Hematopoietic multipotent progenitor cell treated with erythropoietin and hydrocortisone succinate and interleukin-3 and kit ligand, for 8 days (in vitro differentiated cells): Measurements from ENCODE around the gene C1orf115.
A peak's percentile ranks its signal among the peaks of the same experiment; 100 is the strongest.
"Not testable (repeated sequence)": the region's sequence is repeated elsewhere in the genome, so short reads cannot be mapped to it uniquely, and the experiment has no call there.

Experiments
- DNase-seq: peaks from one replicate; pipeline ENCODE4 v3.0.0-alpha.2; 2015

Gene C1orf115

DNA sequence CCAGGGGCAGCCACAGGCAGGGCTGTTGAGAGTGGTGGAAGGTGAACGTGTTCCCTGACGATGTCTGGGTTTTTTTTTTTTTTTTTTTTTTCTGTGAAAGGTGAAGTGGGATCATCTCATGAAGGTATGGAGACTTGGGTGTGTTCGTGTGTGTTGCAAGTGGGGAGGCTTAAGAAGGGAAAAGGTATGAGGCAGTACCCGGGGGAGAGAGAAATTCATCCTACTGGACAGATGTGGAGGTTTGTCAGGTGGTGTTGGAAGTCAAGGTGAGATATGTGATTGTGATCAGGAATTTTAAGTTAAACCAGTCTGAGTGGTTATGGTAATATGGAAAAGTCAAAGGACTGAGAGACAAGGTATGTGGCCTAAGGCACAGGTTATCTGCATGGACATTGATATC is 5.3 kb downstream of the C1orf115 start:
- no peak for DNase-seq

DNA sequence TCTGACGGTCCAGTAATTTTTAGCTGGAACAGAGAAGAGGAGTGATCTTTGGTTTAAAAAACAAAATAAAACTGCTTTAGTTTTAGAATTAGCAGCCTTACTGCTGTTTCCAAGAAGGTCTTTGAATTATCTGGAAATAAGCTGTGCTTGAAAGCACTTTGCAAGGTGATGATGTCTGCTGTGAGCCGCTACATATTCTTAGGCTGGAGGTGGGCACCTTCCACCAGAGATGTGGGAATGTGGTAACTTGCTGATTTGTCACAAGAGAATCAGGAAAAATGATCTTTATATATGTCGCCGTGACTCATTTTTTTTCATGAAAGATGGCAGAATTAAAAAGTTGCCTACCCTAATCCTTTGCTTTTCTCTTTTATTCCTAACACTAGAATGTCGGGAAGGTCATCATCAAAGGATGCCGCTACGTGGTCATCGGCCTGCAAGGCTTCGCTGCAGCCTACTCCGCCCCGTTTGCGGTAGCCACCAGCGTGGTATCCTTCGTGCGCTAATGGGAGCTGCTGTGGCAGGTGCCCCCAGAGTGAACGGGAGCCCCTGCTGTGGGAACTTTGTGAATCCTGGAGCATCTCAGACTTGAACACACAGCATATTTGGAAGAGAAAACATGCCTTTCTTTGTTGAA is 6.2 kb downstream of the C1orf115 start:
- no peak for DNase-seq

DNA sequence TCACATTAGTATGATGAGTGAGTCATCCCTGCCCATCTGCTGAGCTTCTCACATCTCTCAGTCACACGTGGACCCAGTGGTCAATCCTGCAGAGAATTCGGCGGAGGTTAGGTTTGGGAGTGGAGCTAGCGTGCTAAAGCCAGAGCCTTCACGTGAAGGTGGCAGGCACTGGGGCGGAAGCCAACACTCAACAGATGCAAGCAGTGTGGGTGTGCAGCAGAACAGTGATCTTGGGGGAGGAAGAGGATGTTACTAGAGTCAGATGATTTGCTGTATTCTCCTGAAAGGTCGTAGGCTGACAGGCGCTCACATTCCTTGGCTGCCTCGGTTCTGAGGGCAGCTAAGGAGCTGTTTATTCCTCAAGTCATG is 6.7 kb downstream of the C1orf115 start:
- peak; percentile 5 for DNase-seq

DNA sequence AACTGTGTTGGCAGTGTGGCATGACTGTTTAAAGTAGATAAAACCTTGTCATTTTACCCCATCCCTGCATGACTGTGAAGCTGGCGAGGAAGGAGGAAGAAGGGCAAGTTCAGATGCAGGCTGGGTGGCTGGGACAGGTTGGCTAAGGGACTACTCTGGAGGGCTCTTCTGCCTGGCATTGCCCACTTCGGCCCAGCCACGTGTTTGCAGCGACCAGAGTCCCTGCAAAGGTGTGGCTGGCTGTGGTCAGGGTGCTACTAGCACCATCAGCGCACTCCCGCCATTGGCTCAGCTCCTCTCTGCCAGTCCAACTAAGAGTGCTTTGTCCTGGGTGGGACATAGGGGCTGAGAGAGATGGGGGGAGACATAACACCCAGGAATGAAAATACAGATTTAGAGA is 7.2 kb downstream of the C1orf115 start:
- DNase-seq: no peak

DNA sequence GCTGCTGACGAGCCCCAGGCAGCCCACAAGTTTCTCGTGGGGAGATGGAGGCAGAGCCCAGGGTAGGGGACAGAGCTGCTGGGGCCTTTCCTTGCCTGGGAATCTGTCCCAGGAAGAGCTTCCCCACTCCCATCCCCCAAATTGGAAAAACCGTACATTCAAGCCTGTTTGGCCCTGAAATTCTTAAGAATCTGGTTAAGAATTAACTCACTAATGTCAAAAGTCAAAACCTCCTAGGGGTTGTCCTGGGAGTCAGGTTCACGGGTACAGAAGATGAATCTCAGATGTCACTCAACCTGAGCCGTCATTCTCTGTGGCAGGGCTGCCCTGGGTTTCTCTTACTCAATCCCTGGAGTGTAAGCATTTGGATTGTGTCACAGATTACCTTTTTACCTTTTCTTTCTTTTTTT is 8.4 kb downstream of the C1orf115 start:
- no peak for DNase-seq

DNA sequence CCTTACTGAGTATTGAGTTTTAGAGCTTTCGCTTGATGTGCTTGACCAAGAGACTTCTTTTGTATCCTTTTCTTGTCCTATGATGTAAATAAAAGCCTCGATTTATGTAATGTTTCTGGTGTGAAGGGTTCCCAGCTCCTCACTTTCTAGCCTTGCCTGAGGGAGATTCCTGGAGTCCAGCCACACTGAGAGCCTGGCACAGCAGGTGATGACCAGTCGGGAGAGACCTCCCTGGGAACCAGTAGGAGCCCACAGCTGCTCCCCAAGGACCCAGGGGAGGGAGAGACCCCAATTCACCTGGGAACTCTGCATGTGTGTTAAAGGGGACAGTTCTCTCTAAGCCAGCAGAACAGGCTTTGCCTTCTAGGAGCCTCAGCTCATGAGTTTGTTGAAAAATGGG is 8.9 kb downstream of the C1orf115 start:
- no peak for DNase-seq

DNA sequence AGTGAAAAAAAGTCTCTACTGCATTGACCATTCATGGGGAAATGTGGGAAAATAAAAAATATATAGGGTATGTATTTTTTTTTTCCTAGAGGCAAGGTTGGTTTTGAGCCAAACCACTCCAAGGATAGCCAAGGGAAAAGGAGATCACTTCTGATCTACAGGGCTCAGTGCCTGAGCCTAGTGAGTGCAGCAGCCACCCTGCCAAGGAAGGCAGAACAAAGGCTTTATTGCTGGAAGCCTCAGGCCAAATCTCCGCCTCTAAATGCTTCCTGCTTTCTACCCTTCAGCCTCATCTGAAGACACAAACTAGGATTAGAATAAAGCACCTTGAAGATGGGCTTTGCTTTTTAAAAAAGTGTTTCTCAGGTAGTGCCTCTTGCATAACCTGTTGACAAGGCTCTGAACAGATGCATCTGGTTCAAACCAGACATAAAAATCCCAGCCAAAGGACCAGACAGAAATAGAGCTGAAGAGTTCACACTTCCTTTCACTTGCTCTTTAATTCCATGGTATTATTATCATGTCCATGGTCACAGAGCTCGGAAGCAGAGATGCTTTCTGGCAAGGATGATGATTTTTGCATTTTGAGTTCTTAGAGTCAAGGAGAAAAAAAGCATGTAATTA is 10.5 kb downstream of the C1orf115 start:
- no peak for DNase-seq

DNA sequence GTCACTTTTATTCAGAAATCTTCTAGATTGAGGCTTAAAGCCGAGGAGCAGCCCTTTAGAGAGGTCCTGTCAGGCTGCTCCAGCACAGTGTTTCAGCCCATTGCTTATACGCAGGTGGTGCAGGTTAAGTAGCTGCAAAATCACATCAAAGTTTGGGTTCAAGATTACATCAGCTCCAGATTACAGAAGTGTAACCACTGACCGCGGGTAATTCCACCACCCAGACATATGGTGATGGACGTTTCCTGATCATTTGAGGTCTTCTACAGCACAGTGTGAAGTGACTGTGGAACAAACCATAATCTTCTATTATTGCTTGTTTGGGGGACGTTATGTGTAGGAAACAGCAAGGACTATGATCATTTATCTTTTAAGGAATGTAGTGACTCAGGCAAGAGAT is 11.8 kb downstream of the C1orf115 start:
- no peak for DNase-seq

DNA sequence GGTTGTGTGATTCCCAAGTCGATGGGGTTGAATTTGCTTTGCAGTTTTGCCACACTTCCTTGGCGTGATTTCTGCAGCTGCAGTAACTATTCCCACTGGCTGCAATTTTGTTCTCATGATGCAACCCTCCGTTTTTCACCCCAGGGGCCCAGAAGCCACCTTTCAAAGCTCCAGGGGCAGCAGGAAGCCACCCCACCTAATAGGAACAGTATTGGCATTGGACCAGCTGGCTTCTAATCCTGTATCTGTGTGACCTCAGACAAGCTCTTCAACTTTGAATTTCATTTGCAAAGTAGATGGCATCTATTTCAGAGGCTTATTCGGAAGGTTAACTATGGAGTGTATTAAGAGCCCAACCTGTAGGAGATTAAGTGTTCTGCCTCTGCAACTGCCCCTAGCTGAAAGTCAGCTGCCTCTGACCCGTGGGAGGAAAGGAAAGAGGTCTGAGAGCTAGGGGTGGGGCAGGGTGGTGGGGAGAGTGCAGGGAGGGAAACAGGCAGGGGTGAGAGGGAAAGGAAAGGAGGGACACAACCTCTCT is 12.6 kb downstream of the C1orf115 start:
- DNase-seq: no peak

DNA sequence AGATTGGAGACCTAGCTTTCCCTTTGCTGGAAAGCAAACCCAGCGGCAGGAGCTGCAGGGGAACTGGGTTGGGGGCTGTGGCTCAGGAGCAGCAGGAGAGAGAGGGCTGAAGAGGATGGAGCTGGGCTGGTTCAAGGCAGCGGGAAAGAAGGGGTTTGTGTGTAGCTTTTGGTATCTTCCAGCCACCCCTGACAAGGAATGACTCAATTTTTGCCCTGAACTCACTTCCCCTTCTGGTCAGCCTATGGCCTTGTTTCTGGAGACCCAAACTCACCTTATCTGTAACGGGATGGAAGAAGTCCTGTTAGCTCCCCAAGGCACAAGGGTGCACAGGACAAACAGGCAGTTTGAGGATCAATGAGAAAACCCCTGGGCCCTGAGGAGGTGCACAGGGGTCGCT is 13.1 kb downstream of the C1orf115 start:
- DNase-seq: no peak

DNA sequence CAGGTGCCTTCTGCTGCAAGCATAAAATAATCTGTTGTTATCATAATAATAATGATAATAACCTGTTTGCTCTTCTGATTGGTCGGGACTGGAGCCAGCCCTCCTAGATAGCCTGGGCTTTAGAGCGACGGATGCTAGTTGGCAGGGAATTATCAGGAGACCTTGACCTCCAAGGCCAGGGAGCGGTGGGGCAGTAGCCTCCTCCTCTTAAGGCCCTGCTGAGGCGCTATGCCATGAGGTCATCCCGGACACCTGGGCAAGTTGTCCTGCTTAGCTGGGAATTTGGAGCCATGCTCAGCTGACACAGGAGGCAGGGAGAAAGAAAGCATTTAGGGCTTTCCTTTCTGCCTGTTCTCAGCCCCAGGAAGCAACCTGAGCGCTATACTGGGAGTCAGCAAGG is 15.6 kb downstream of the C1orf115 start:
- DNase-seq: no peak

DNA sequence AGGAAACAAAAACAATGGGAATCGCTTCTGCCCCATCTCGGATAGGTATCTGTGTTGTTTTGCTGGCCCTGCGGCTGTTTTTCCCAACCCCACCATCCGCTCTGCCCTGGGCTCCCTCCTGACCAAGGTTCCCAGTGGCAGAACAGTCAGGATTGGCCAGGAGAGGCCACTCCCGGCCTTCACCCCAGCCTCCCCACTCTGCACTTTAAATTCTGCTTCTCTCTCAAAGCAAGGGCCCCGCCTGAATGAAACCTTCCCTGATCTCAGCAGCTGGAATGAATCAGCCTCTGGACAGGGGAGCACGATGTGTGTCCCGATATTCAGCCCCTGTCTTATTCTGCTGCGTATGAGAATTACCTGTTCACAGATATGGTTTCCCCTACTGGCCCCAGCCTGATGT is 16.3 kb downstream of the C1orf115 start:
- no peak for DNase-seq

DNA sequence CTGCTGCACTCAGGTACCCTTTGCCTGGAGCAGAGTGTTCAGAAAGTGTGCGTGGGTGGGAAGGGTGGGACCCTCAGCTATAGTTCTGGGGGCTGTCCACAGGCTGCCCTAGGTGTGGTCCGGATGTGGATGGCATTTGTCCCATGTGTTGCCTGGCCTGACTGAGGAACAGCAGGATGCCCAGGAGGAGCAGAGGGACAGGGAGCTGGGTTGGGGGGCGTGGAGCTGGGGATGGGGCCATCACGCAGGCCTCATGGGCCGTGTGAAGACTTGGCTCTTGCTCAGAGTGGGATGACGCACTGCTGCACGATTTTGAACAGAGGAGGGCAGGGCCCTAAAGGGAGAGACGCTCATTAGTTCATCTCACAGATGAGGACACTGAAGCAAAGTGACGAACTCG is 17.0 kb downstream of the C1orf115 start:
- DNase-seq: no peak

DNA sequence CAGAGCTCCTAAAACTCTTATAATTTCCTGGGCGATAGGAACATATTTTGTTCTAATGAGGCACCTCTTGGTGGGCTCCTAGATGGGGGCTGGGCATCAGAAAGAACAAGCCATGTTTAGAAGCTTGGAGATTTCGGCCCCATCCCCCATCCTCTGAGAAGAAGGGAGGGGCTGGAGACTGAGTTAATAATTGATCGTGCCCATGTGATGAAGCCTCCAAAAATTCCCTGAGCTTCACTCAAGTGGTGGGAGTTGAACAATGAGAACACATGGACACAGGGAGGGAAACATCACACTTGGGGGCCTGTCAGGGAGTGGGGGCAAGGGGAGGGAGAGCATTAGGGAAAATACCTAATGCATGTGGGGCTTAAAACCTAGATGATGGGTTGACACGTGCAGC is 18.1 kb downstream of the C1orf115 start:
- DNase-seq: no peak

DNA sequence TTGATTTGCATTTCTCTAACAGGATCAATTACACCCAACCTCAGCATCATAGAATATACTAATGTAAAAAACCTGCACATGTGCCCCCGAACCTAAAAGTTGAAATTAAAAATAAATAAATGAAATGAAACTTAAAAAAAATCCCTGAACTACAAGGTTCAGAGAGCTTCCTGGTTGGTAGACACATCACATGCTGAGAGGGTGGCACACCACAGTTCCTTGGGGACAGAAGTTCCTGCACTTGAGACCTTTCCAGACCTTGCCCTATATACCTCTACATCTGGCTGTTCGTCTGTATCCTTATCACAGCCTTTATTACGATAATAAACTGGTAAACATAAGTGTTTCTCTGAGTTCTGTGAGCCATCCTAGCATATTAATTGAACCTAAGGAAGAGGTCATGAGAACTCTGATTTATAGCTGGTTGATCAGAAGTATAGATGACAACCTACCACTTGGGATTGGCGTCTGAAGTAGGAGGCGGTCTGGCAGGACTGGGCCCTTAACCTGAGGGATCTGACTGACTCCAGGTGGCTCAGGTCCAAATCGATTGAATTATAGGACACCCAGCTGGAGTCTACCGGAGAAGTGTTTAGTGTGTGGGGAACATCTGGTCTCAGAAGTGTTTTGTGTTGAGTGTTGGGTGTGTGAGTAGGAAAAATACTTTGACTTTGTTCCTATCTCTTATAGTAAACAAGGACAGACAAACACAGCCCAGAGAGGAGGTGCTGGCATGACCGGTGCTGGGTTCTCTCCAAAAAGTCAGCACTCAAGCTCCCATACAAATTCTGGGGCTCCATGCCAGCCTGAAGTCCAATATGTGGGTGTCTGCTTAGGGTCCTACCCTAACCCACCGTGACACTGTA is 19.0 kb downstream of the C1orf115 start:
- DNase-seq: no peak

DNA sequence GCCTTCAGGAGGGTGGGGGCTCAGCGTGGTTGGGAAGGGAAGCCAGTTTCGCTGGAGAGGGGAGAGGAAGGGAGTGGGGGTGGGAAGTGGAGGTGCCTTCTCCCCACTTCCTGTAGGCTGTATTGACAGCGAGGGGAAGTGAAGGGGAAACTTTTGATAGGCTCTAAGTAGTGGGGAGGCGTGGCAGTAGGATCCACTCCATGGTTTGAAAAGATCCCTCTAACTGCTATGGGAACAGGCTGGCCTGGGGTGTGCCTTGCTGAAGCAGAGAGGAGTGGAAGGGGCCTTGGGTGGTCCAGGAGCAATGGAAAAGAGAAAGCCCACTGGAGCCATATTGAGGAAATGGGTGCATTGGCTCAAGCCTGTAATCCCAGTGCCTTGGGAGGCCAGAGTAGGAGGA is 20.2 kb downstream of the C1orf115 start:
- DNase-seq: no peak

DNA sequence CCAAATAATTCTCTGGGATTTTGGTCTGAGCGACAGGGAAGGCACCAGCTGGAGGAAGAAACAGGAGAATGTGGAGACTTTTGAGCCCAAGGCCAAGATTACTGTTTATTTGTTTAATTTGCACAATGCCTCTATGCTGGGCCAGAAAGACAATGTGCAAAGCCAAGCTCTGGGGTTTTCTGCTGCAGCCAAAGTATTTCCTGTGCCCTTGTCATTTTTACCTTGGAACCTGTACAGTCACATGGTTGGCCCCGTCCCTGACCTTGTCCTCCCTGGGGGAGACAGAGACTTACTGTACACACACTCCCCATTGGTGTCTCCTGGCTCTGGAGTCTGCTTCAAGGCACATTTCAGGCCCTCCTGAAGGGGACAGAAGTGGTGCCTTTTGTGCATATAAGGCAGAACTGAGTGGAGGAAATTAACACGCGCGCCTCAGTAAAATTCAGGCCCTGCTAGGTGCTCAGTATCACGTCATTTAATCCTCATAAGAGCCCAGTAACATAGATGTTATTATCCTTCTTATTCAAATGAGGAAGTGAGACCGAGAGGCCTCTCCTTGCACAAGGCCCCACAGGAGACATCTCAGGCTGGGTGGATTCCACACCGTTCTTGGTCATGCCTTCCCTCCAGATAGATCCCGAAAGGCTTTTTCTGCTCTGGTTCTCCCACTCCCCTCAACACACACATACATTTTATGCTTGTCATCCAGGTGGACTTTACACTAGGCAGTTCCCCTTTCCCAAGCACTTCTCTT is 21.1 kb downstream of the C1orf115 start:
- no peak for DNase-seq

DNA sequence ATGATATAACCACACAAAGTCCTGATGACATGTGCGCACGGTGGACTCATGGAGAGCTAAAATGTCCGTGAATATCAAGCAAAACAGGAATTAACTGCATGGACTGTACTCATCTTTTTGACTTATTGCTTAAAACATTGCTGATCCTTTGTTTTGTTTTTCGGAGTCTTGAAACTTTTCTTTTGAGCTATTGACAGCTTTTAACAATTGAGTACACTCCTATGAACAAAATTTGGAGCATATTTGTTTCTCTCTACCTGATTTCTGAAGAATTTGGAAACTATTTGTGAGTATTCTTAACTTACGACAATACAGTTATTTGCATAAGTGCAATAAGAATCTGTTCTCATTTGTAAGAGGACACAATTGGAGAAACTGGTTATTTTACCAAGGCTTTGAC is 25.8 kb downstream of the C1orf115 start:
- DNase-seq: not testable (repeated sequence)

DNA sequence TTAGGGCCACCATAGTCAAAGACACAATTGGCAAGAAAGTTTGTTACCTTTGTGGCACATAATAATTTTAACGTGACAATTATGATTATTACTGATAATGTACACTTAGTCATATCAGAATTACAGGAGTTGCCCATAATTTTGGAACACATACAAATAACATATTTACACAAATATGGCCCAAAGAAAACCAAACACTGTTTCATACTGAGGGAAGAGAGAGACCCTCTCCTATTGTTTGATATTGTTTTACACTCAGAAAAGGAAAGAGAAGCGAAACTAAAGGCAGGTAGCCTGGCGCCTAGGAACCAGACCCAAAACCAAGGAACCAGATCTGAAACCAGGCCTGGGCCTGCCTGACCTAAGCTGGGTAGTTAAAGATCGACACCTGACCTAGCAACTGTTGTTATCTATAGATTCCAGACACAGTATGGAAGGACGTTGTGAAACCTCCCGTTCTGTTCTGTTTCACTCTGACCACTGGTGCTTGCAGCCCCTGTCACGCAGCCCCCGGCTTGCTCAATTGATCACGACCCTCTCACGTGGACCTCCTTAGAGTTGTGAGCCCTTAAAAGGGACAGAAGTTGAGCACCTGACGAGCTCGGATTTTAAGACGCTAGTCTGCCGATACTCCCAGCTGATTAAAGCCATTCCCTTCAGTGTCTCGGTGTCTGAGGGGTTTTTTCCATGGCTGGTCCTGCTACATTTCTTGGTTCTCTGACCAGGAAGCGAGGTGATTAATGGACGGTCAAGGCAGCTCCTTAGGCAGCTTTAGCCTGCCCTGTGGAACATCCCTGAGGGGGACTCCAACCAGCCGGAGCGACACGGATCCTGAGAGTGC is 27.9 kb downstream of the C1orf115 start:
- DNase-seq: no peak

DNA sequence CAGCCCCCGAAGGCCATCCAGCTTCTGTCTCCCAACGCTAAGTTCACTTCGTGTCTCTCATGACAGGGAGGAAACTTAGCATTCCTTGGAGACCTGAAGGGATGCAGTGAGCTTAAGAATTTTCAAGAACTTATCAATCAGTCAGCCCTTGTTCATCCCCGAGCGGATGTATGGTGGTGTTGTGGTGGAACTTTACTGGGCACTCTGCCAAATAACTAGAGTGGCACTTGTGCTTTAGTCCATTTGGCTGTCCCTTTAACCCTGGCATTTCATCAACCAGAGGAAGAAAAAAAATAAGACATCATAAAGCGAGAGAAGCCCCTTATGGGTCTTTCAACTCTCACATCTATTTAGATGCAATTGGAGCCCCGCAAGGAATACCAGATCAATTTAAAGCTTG is 31.1 kb downstream of the C1orf115 start:
- DNase-seq: peak; percentile 29

DNA sequence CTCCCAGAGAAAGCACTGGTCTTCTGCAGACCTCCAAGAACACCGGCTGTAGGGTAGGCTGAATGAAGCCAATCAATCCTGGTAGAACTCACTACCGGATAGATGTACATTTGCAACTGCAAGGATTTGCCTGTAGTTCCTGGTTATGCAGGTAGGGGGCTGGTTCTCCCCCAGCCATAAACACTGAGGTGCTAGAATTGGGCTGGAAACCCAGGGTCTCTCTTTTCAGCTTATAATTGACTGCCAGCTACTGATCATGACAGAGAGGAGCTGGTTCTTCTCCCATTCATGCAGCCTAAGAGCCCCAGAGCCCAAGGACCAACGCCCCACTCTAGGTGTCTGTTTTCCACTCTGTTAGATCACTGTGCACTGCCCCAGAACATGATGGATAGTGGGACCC is 36.5 kb downstream of the C1orf115 start:
- no peak for DNase-seq

DNA sequence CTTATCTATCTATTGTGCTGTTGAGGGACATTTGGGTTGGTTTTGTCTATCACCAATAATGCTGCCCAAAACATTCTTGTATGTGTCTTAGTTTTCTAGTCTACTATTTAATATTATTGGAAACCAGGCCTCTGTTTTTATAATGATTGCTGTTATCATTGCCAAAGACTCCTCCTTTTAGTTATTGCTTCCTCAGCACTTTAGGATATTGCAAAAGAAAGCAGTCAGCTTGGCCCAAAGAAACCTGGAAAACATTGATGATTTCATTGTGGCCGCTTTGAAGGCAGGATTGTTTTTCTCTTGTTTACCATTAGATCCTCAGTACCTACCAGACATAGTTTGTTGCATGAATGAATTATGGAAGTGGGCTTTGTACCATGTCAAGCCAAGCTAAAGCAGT is 37.4 kb downstream of the C1orf115 start:
- no peak for DNase-seq
